Heart right ventricle (tissue), 16 donors: ENCODE measurements around the gene RHOC. TPM values are rescaled to one million over a fixed set of nuclear protein-coding genes. Genes with fewer than 3 reads are reported as not detected.

Source experiments
- ATAC-seq, 8 donors: fragments of 200-7000 bp; cut with Tn5 transposase; one replicate each; pipeline ENCODE4 v1.9.1; 2020; ENCODE audit warnings: mild to moderate bottlenecking in 8 of 8, moderate library complexity in 8 of 8, moderate number of reproducible peaks in 1 of 8
- DNase-seq, 2 donors: peaks; one replicate each; pipeline ENCODE4 v3.0.0-alpha.2; 2020
- H3K27ac ChIP-seq, 10 donors: fragments of 200-600 bp; sonication (generic) in 2 of 10; one replicate each; pipeline versions ENCODE4 v1.5.0 to v1.8.0; 2020 to 2022; ENCODE audit warnings: mild to moderate bottlenecking in 3 of 10
- H3K27me3 ChIP-seq, 7 donors: fragments of 200-600 bp; one replicate each; pipeline ENCODE4 v1.8.0; 2021 to 2022; ENCODE audit warnings: mild to moderate bottlenecking in 2 of 7
- H3K36me3 ChIP-seq, 9 donors: fragments of 200-600 bp; sonication (generic) in 1 of 9; one replicate each; pipeline versions ENCODE4 v1.5.0 to v1.8.0; 2020 to 2022; ENCODE audit warnings: mild to moderate bottlenecking in 2 of 9
- H3K4me1 ChIP-seq, 9 donors: fragments of 200-600 bp; sonication (generic) in 1 of 9; one replicate each; pipeline versions ENCODE4 v1.5.0 to v1.8.0; 2020 to 2022; ENCODE audit warnings: mild to moderate bottlenecking in 4 of 9
- H3K4me3 ChIP-seq, 10 donors: fragments of 200-600 bp; sonication (generic) in 2 of 10; one replicate each; pipeline versions ENCODE4 v1.5.0 to v1.8.0; 2020 to 2022; ENCODE audit warnings: mild to moderate bottlenecking in 7 of 10, moderate library complexity in 2 of 10
- H3K9me3 ChIP-seq, 11 donors: fragments of 200-600 bp in 10 of 11; sonication (generic) in 2 of 11; one replicate each; pipeline versions ENCODE4 v1.5.0 to v1.8.0; 2013 to 2022; ENCODE audit warnings: mild to moderate bottlenecking in 2 of 11, control low read depth in 1 of 11, moderate library complexity in 1 of 11
- CTCF ChIP-seq, 9 donors: fragments of 200-600 bp; sonication (generic) in 2 of 9; IDR thresholded peaks; one replicate each; pipeline versions ENCODE4 v1.5.0 to v1.8.0; 2021 to 2022; ENCODE audit warnings: antibody characterized with exemption in 9 of 9, mild to moderate bottlenecking in 5 of 9, moderate library complexity in 1 of 9
- WGBS, 2 donors: extraction: QIAGEN DNeasy Blood & Tissue Kit; methylation state at CpG; one replicate each; pipeline ENCODE4 v1.1.7; 2013; ENCODE audit warnings: inconsistent platforms in 1 of 2; 5-methylcytosine and 5-hydroxymethylcytosine counted together
- intact Hi-C, 10 donors: fragments of 100-400 bp; cut with DNase I; formaldehyde crosslinking; loops; one replicate each; pipeline versions ENCODE4 v1.11.1 to v1.14.2; 2022
- polyA plus RNA-seq, 2 donors: library from polyadenylated mRNA; stranded (reverse); fragments of 200-250 nt; gene quantifications; one replicate each; pipeline ENCODE4 v1.2.3, GENCODE V29; 2013
- total RNA-seq, 10 donors: library from RNA; stranded (reverse); fragmentation: NEBNext Ultra II Directional in 3 of 10; extraction: Animal tissue kit (Norgen Biotek cat#: 25700) in 3 of 10; gene quantifications; one replicate each; pipeline versions ENCODE4 v1.2.1 to v1.2.4, GENCODE V29; 2021 to 2023
- donor health status: Arrhythmogenic right ventricular cardiomyopathy.
- donor health status: ischemic (EF 13 %, LVEDD 7.1; RV severe dilation, severe dysfunction).
- donor health status: healthy with polysubstance abuse.
- donor health status: DM: no; HTN: yes; CAD: no.
- donor health status: DM: no; HTN: no; CAD: no.
- donor health status: ischemic (EF 25% LVEDD 6.9; RV normal size, moderate dysfunction).
- donor health status: ischemic (EF 25% LVEDD 5.7; RV mildly dilated, moderate dysfunction).
- donor health status: healthy.
- donor health status: DM: yes; HTN: yes; CAD: no.
- donor health status: Ischemic cardiomyopathy.
- donor health status: ischemic (EF 35%, LVEDD 5.7; RV mildly dilated, moderate dysfunction).
- donor health status: nonischemic (EF 11% LVEDD 7.7; RV severe dilation, severe dysfunction).
- donor health status: DM: yes; HTN: yes; CAD: no.
- donor health status: PGD.
- donor health status: ischemic (EF 29% LVEDD 5.4; RV normal size, mild dysfunction).
- donor health status: nonischemic (EF 23%, LVEDD 6.1; RV moderate dilation, normal function).

RHOC gene
- total and polyA plus RNA-seq, 12 donors = 115 to 408 (median 160) TPM

GRCh38 chr1:112744009-112744578 lies 37.2 kb upstream of the RHOC start:
- Histone ChIP-seq H3K27ac (no peak overlapping the region), H3K4me1 (peaks cover 0 to 15% (median 10%) of the 10 kb centered on the region in 9 donors), H3K4me3 (peak overlapping the region in 9 of 10 donors; percentile 3 to 46 (median 36)), H3K36me3 (no peaks in the 10 kb centered on the region), H3K27me3 (peaks cover 0 to 68% (median 55%) of the 10 kb centered on the region in 7 donors), H3K9me3 (peaks cover 0 to 7% (median 0%) of the 10 kb centered on the region in 11 donors)
- TF ChIP-seq CTCF (IDR thresholded peaks at IDR 0.05) = peak in 7 of 9 donors; percentile 20 to 60 (median 40)
- WGBS, 2 donors = 2% methylated on average over 51 to 58 of the region's 58 CpGs
- peak; percentile 61 to 87 (median 82) for ATAC-seq
- peak in 1 of 2 donors; percentile 34 for DNase-seq
- intact Hi-C loops = no loop called here

GRCh38 chr1:112743174-112744008 lies 36.5 kb upstream of the RHOC start:
- H3K4me3 ChIP-seq = peak overlapping the region in 9 of 10 donors; percentile 3 to 46 (median 36)
- no peak overlapping the region for H3K27ac ChIP-seq
- ATAC-seq = peak; percentile 26 to 74 (median 36)
- H3K36me3 ChIP-seq = no peaks in the 10 kb centered on the region
- 13 to 14% methylated on average over 52 to 54 of the region's 54 CpGs for WGBS, 2 donors
- H3K27me3 ChIP-seq = peaks cover 0 to 71% (median 57%) of the 10 kb centered on the region in 7 donors
- H3K9me3 ChIP-seq = peaks cover 0 to 8% (median 0%) of the 10 kb centered on the region in 11 donors
- H3K4me1 ChIP-seq = peaks cover 0 to 15% (median 10%) of the 10 kb centered on the region in 9 donors
- no peak for DNase-seq
- TF ChIP-seq CTCF (IDR thresholded peaks at IDR 0.05) = no peak
- intact Hi-C loops = no loop called here

- Histone ChIP-seq H3K27me3 (peaks cover 0 to 34% (median 27%) of the 10 kb centered on the region in 7 donors), H3K4me3 (no peak overlapping the region), H3K36me3 (no peaks in the 10 kb centered on the region), H3K27ac (no peak overlapping the region), H3K9me3 (peaks cover 0 to 8% (median 0%) of the 10 kb centered on the region in 11 donors), H3K4me1 (no peaks in the 10 kb centered on the region)
- no peak for DNase-seq
- WGBS, 2 donors = 78 to 91% methylated on average over 3 of the region's 3 CpGs
- intact Hi-C loops = no loop called here
- no peak for ATAC-seq
- TF ChIP-seq CTCF (IDR thresholded peaks at IDR 0.05) = no peak
Measured at GRCh38 chr1:112737573-112737972, 30.6 kb upstream of the RHOC start.

GRCh38 chr1:112735752-112736151 lies 28.8 kb upstream of the RHOC start:
- peaks cover 0 to 8% (median 0%) of the 10 kb centered on the region in 11 donors for H3K9me3 ChIP-seq
- peaks cover 0 to 24% (median 15%) of the 10 kb centered on the region in 7 donors for H3K27me3 ChIP-seq
- no peak for TF ChIP-seq CTCF (IDR thresholded peaks at IDR 0.05)
- no peaks in the 10 kb centered on the region for H3K4me1 ChIP-seq
- H3K27ac ChIP-seq = no peak overlapping the region
- WGBS, 2 donors = 94 to 100% methylated on average over 1 of the region's 1 CpG
- DNase-seq (no peak), ATAC-seq (no peak)
- intact Hi-C loops = no loop called here
- H3K36me3 ChIP-seq = no peaks in the 10 kb centered on the region
- H3K4me3 ChIP-seq = no peak overlapping the region
